HepG2 (cell line): ENCODE results near the gene COPS7A. TPM values are rescaled to one million over a fixed set of nuclear protein-coding genes. Genes with fewer than 3 reads are reported as not detected.

Experiments used
- ARNT2 ChIP-seq: sonication (generic); formaldehyde crosslinking; IDR thresholded peaks from 2 replicates; pipeline ENCODE4 v1.8.0; 2022; ENCODE audit warnings: mild to moderate bottlenecking, low read depth, missing genetic modification reagents, moderate library complexity
- GMEB1 ChIP-seq: sonication (generic); formaldehyde crosslinking; IDR thresholded peaks from 2 replicates; pipeline ENCODE4 v1.5.1; 2020; ENCODE audit warnings: missing genetic modification reagents, mild to moderate bottlenecking, borderline replicate concordance
- HNF1A ChIP-seq, 2 experiments: sonication (generic) in 1 of 2; formaldehyde crosslinking in 1 of 2; IDR thresholded peaks; 2 replicates each; pipeline versions ENCODE4 v1.4.0 to v1.6.1; 2016 to 2020; ENCODE audit warnings: borderline replicate concordance in 1 of 2, low read depth in 1 of 2, mild to moderate bottlenecking in 1 of 2, missing genetic modification reagents in 1 of 2
- ISL2 ChIP-seq: sonication (generic); formaldehyde crosslinking; IDR thresholded peaks from 2 replicates; pipeline ENCODE4 v1.5.0; 2020; ENCODE audit warnings: missing genetic modification reagents
- JUND ChIP-seq: sonication (generic); formaldehyde crosslinking; IDR thresholded peaks from 2 replicates; pipeline ENCODE4 v1.8.0; 2022; ENCODE audit warnings: mild to moderate bottlenecking, missing genetic modification reagents
- PHF8 ChIP-seq: sonication (generic); formaldehyde crosslinking; IDR thresholded peaks from 2 replicates; pipeline ENCODE4 v1.5.0; 2020; ENCODE audit warnings: missing genetic modification reagents
- RBM39 ChIP-seq: fragments of 200-400 bp; formaldehyde crosslinking; IDR thresholded peaks from one replicate; pipeline ENCODE4 v1.6.1; 2018; ENCODE audit warnings: antibody characterized with exemption, mild to moderate bottlenecking, low read depth, low read length; ENCODE audit not compliant: poor library complexity, severe bottlenecking
- REL ChIP-seq: sonication (generic); formaldehyde crosslinking; conservative IDR thresholded peaks from 2 replicates; pipeline ENCODE4 v1.8.0; 2022; ENCODE audit warnings: mild to moderate bottlenecking, missing genetic modification reagents, moderate library complexity
- RXRA ChIP-seq: sonication (generic); formaldehyde crosslinking; IDR thresholded peaks from 2 replicates; pipeline ENCODE4 v1.5.1; 2020; ENCODE audit warnings: missing genetic modification reagents
- SAP130 ChIP-seq: IDR thresholded peaks from 2 replicates; pipeline ENCODE4 v1.6.1; 2016; ENCODE audit warnings: low read depth
- SNAI1 ChIP-seq: sonication (generic); formaldehyde crosslinking; IDR thresholded peaks from 2 replicates; pipeline ENCODE4 v1.5.0; 2020; ENCODE audit warnings: mild to moderate bottlenecking, missing genetic modification reagents, borderline replicate concordance
- SOX5 ChIP-seq: IDR thresholded peaks from 2 replicates; pipeline ENCODE4 v1.6.1; 2016; ENCODE audit warnings: borderline replicate concordance
- STAT6 ChIP-seq: sonication (generic); formaldehyde crosslinking; IDR thresholded peaks from 2 replicates; pipeline ENCODE4 v1.4.0; 2020; ENCODE audit warnings: missing genetic modification reagents, mild to moderate bottlenecking, borderline replicate concordance
- ZFP41 ChIP-seq: sonication (generic); formaldehyde crosslinking; IDR thresholded peaks from 2 replicates; pipeline ENCODE4 v1.4.0; 2020; ENCODE audit warnings: mild to moderate bottlenecking, missing genetic modification reagents, borderline replicate concordance
- ZNF350 ChIP-seq: sonication (generic); formaldehyde crosslinking; IDR thresholded peaks from 2 replicates; pipeline ENCODE4 v1.4.0; 2020; ENCODE audit warnings: mild to moderate bottlenecking, low read depth, missing genetic modification reagents, borderline replicate concordance
- ZNF446 ChIP-seq: sonication (generic); formaldehyde crosslinking; IDR thresholded peaks from 2 replicates; pipeline ENCODE4 v1.5.0; 2020; ENCODE audit warnings: mild to moderate bottlenecking, missing genetic modification reagents
- ZNF556 ChIP-seq: sonication (generic); formaldehyde crosslinking; IDR thresholded peaks from 2 replicates; pipeline ENCODE4 v1.4.0; 2020; ENCODE audit warnings: mild to moderate bottlenecking, missing genetic modification reagents, borderline replicate concordance
- ZNF567 ChIP-seq: sonication (generic); formaldehyde crosslinking; IDR thresholded peaks from 2 replicates; pipeline ENCODE4 v1.8.1; 2023; ENCODE audit warnings: mild to moderate bottlenecking, missing genetic modification reagents, borderline replicate concordance
- polyA plus RNA-seq, 8 experiments: library from polyadenylated mRNA; depleted of rRNA in 3 of 8; stranded (reverse) in 7 of 8; unstranded in 1 of 8; fragments of >200 nt; fragmentation: Illumina TruSeq in 4 of 8; extraction: Trizol in 4 of 8; gene quantifications; 2 replicates each; pipeline versions ENCODE4 v1.2.1 to v1.2.3, GENCODE V29; 2011 to 2016; ENCODE audit warnings: low read depth in 4 of 8, missing spikeins in 1 of 8, mixed read lengths in 1 of 8; ENCODE audit not compliant: insufficient read depth in 1 of 8
- total RNA-seq, 5 experiments: library from RNA; depleted of rRNA; stranded (reverse); fragments of >200 nt; fragmentation: Illumina TruSeq; extraction: Trizol; gene quantifications; 2 replicates each; pipeline ENCODE4 v1.2.3, GENCODE V29; 2016; ENCODE audit warnings: low read depth in 1 of 5

COPS7A gene
- total and polyA plus RNA-seq, 2 of the 13 experiments (the other 11 are each of a cell fraction or from before 2014, with no cell fraction given), result 40.0 to 73.6 TPM

GRCh38 chr12:6767353-6768319 lies 43.8 kb downstream of the COPS7A start (continued):
- TF ChIP-seq JUND, result peak; percentile 34; the same call in 1 of the 2 replicates
- TF ChIP-seq RXRA (CRISPR knock-in tag), result peak; percentile 85
- TF ChIP-seq SAP130 (CRISPR knock-in tag), result peak; percentile 84
- no peak for TF ChIP-seq ZFP41 (CRISPR knock-in tag)
- TF ChIP-seq ZNF567 (CRISPR knock-in tag), result 0 out of 2 replicates have a peak, but pooled peaks have one; percentile 41
- TF ChIP-seq RBM39, result peak; percentile 3
- TF ChIP-seq REL (CRISPR knock-in tag), result 0 out of 2 replicates have a peak, but pooled peaks have one; percentile 56
- TF ChIP-seq ZNF556 (CRISPR knock-in tag), result peak; percentile 30; the same call in 1 of the 2 replicates
- TF ChIP-seq SOX5 (CRISPR knock-in tag), result 0 out of 2 replicates have a peak, but pooled peaks have one; percentile 8
- peak; percentile 70; the same call in 1 of the 2 replicates for TF ChIP-seq SNAI1
- 0 out of 2 replicates have a peak, but pooled peaks have one; percentile 37 for TF ChIP-seq STAT6
- TF ChIP-seq GMEB1, result peak; percentile 34; the same call in 1 of the 2 replicates
- TF ChIP-seq ZNF446 (CRISPR knock-in tag), result 0 out of 2 replicates have a peak, but pooled peaks have one; percentile 47
- TF ChIP-seq HNF1A (IDR thresholded peaks at IDR 0.05; ENCODE audit: low read depth), result 0 out of 2 replicates have a peak, but pooled peaks have one; percentile 12
- no peak for TF ChIP-seq HNF1A (CRISPR knock-in tag; IDR thresholded peaks at IDR 0.05; ENCODE audit: borderline replicate concordance)
- TF ChIP-seq ISL2 (CRISPR knock-in tag), result peak; percentile 54; the same call in 1 of the 2 replicates
- TF ChIP-seq ARNT2 (CRISPR knock-in tag), result peak; percentile 71; the same call in 1 of the 2 replicates
- 0 out of 2 replicates have a peak, but pooled peaks have one; percentile 3 for TF ChIP-seq PHF8 (CRISPR knock-in tag)
- TF ChIP-seq ZNF350 (CRISPR knock-in tag), result 0 out of 2 replicates have a peak, but pooled peaks have one; percentile 51
